Lung (tissue), 12 donors: ENCODE results near the gene NRG2. TPM values are rescaled to one million over a fixed set of nuclear protein-coding genes. Genes with fewer than 3 reads are reported as not detected.

ENCODE experiments used
- ATAC-seq: fragments of 200-7000 bp; cut with Tn5 transposase; one replicate; pipeline ENCODE4 v1.9.1; 2020; ENCODE audit warnings: moderate number of reproducible peaks; ENCODE audit not compliant: insufficient read depth, low FRiP score
- DNase-seq, 3 donors: peaks; one replicate each; pipeline ENCODE4 v3.0.0-alpha.2; 2013 to 2017
- H3K27ac ChIP-seq, 2 donors: one replicate each; pipeline ENCODE4 v1.5.1; 2013; ENCODE audit warnings: mild to moderate bottlenecking in 2 of 2, moderate library complexity in 2 of 2, control low read depth in 1 of 2, inconsistent platforms in 1 of 2, low read depth in 1 of 2, low read length in 1 of 2
- H3K27me3 ChIP-seq, 3 donors: one replicate each; pipeline ENCODE4 v1.5.1; 2013; ENCODE audit warnings: low read length in 2 of 3; ENCODE audit not compliant: control insufficient read depth in 3 of 3, insufficient read depth in 3 of 3
- H3K36me3 ChIP-seq, 4 donors: one replicate each; pipeline ENCODE4 v1.5.1; 2013; ENCODE audit warnings: low read length in 4 of 4, mild to moderate bottlenecking in 1 of 4, moderate library complexity in 1 of 4; ENCODE audit not compliant: control insufficient read depth in 4 of 4, insufficient read depth in 4 of 4
- H3K4me1 ChIP-seq, 5 donors: one replicate each; pipeline ENCODE4 v1.5.1; 2013; ENCODE audit warnings: low read length in 5 of 5, mild to moderate bottlenecking in 2 of 5, moderate library complexity in 1 of 5; ENCODE audit not compliant: control insufficient read depth in 5 of 5, insufficient read depth in 5 of 5
- H3K4me3 ChIP-seq: one replicate; pipeline ENCODE4 v1.5.1; 2013; ENCODE audit warnings: mild to moderate bottlenecking, control low read depth, moderate library complexity
- H3K9ac ChIP-seq, 2 donors: one replicate each; pipeline ENCODE4 v1.5.1; 2013; ENCODE audit warnings: low read length in 2 of 2, control low read depth in 1 of 2; ENCODE audit not compliant: insufficient read depth in 1 of 2
- H3K9me3 ChIP-seq, 4 donors: one replicate each; pipeline ENCODE4 v1.5.1; 2013; ENCODE audit warnings: low read length in 3 of 4, mild to moderate bottlenecking in 1 of 4, moderate library complexity in 1 of 4; ENCODE audit not compliant: control insufficient read depth in 4 of 4, insufficient read depth in 3 of 4
- WGBS, 2 donors: extraction: QIAGEN DNeasy Blood & Tissue Kit; methylation state at CpG; one replicate each; pipeline ENCODE4 v1.1.7; 2013; 5-methylcytosine and 5-hydroxymethylcytosine counted together
- polyA plus RNA-seq, 2 donors: library from polyadenylated mRNA; stranded (reverse); fragments of 200-250 nt; gene quantifications; one replicate each; pipeline ENCODE4 v1.2.1, GENCODE V29; 2013
- total RNA-seq, 2 donors: library from RNA; depleted of rRNA in 1 of 2; stranded (reverse); fragments of >200 nt in 1 of 2; gene quantifications; one replicate each; pipeline ENCODE4 v1.2.1, GENCODE V29; 2014 to 2021
- TF ChIP-seq, protein P1 (sequence below): IDR thresholded peaks from 2 replicates; pipeline ENCODE4 v1.5.1; 2012; ENCODE audit warnings: mild to moderate bottlenecking; ENCODE audit errors: control extremely low read depth, extremely low read depth
- donor health status: control.
- donor health status: control.
- donor health status: Bipolar disorder and iron deficiency.
- donor health status: healthy.
- donor health status: DM: yes; HTN: yes; CAD: no.

Gene NRG2
- total and polyA plus RNA-seq, 4 donors: 0.41 to 3.0 (median 1.0) TPM

DNA sequence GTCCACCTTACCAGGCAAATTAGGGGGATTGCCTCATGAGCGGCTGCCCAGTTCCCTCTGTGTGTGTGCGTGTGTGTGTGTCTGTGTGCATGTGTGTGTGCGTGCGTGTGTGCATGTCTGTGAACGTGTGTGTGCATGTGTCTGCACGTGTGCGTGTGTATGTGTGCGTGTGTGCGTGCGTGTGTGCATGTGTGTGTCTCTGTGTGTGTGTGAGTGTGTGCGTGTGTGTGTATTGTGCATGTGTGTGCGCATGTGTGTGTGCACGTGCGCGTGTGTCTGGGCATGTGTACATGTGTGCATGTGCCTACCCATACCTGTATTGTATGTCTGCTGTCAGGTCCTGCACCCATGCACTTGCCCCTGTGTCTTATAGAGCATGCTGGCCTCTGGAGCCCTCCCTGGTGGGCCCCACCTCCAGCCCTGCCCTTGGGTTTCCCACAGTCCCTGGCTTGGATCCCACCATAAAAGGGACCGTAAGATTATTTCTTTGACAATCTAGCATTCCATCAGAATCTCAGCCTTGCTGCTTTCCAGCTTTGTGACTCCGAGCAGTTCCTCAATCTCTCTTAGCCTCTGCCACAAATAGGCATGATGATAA lies 238.2 kb downstream of the NRG2 start:
- Histone ChIP-seq H3K36me3 (no peaks in the 10 kb centered on the region), H3K4me1 (peaks cover 0 to 5% (median 0%) of the 10 kb centered on the region in 5 donors), H3K9ac (no peak overlapping the region), H3K27ac (no peak overlapping the region), H3K9me3 (peaks cover 0 to 3% (median 0%) of the 10 kb centered on the region in 4 donors), H3K27me3 (peaks cover 0 to 1% (median 0%) of the 10 kb centered on the region in 3 donors), H3K4me3 (no peak overlapping the region)
- ATAC-seq (no peak), DNase-seq (no peak)
- 94 to 96% methylated on average over 17 of the region's 17 CpGs for WGBS, 2 donors
- TF ChIP-seq, protein P1, sequence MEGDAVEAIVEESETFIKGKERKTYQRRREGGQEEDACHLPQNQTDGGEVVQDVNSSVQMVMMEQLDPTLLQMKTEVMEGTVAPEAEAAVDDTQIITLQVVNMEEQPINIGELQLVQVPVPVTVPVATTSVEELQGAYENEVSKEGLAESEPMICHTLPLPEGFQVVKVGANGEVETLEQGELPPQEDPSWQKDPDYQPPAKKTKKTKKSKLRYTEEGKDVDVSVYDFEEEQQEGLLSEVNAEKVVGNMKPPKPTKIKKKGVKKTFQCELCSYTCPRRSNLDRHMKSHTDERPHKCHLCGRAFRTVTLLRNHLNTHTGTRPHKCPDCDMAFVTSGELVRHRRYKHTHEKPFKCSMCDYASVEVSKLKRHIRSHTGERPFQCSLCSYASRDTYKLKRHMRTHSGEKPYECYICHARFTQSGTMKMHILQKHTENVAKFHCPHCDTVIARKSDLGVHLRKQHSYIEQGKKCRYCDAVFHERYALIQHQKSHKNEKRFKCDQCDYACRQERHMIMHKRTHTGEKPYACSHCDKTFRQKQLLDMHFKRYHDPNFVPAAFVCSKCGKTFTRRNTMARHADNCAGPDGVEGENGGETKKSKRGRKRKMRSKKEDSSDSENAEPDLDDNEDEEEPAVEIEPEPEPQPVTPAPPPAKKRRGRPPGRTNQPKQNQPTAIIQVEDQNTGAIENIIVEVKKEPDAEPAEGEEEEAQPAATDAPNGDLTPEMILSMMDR: no peak

DNA sequence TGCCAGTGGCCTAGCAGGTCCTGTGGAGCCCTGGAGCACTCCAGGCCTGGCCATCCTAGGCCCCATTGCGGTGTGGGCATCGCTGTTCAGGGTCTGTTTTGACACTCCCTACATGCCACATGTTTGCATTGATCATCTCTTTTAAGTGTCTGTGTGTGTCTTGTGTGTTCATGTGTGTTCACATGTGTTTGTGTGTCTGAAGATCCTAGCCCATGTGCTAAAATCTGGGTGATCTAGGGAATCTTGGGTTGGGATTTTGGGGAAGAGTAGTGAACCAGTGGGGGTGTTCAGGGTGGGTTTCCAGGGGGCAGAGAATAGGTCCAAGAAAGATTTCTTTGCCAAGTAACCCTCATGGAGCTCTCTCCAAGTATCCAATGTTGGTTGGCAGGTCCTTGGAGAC lies 239.1 kb downstream of the NRG2 start:
- DNase-seq (no peak), ATAC-seq (no peak)
- peaks cover 0 to 6% (median 0%) of the 10 kb centered on the region in 3 donors for H3K27me3 ChIP-seq
- peaks cover 0 to 3% (median 0%) of the 10 kb centered on the region in 4 donors for H3K9me3 ChIP-seq
- H3K36me3 ChIP-seq: no peaks in the 10 kb centered on the region
- no peak overlapping the region for H3K4me3 ChIP-seq
- no peak overlapping the region for H3K9ac ChIP-seq
- TF ChIP-seq, protein P1: no peak
- no peak overlapping the region for H3K27ac ChIP-seq
- WGBS, 2 donors: 91 to 94% methylated on average over 2 of the region's 2 CpGs
- peaks cover 0 to 5% (median 2%) of the 10 kb centered on the region in 5 donors for H3K4me1 ChIP-seq

DNA sequence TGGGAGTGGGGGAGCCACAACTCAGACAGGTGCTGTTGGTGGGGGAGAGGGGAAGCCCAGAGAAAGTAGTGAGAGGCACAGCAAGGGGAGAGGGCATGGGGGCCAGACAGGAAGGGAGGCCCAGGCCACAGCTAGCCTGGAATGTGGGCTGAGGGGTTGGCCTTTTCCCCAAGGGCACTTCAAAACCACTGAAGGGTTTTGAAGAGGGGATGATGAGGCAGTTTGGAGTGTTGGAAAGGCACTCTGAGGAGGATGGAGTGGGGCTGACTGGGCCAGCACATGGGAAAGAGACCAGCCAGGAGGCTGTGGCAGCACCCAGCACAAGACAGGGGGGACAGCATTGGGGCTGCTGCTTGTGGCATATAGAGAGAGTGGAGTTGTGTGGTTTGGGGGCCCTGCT lies 243.7 kb downstream of the NRG2 start:
- TF ChIP-seq, protein P1: no peak
- Histone ChIP-seq H3K4me3 (no peak overlapping the region), H3K27me3 (peaks cover 5 to 33% (median 25%) of the 10 kb centered on the region in 3 donors), H3K27ac (no peak overlapping the region), H3K36me3 (no peaks in the 10 kb centered on the region), H3K9me3 (no peaks in the 10 kb centered on the region), H3K4me1 (peaks cover 0 to 9% (median 2%) of the 10 kb centered on the region in 5 donors), H3K9ac (no peak overlapping the region)
- peak; percentile 54 for ATAC-seq
- DNase-seq: peak; percentile 56 to 78 (median 74)

DNA sequence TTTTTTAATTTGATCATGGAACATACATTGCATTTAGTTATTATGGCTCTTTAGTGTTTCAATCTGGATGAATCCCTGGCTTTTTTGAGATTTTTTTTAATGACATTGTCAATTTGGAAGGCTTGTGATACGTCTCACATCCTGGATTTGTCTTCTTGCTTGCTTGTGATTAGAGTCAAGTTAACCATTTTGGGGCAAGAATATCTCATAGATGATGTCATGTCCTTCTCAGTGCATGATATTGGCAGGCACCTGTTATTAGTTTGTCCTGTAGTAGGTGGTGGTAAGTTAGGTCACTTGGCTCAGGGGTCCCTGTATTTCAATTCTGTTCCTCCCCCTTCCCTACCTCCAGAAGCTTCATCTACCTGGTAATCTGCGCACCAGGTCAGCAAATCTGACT lies 244.2 kb downstream of the NRG2 start:
- TF ChIP-seq, protein P1: no peak
- ATAC-seq (no peak), DNase-seq (no peak)
- H3K36me3 ChIP-seq: no peaks in the 10 kb centered on the region
- WGBS, 2 donors: 63 to 77% methylated on average over 2 of the region's 2 CpGs
- no peak overlapping the region for H3K4me3 ChIP-seq
- peaks cover 0 to 9% (median 2%) of the 10 kb centered on the region in 5 donors for H3K4me1 ChIP-seq
- H3K27ac ChIP-seq: no peak overlapping the region
- H3K9ac ChIP-seq: no peak overlapping the region
- H3K27me3 ChIP-seq: peaks cover 5 to 38% (median 30%) of the 10 kb centered on the region in 3 donors
- no peaks in the 10 kb centered on the region for H3K9me3 ChIP-seq
